HEK293 (cell line): Measurements from ENCODE around the gene EHD1.

Experiments
- CTCF ChIP-seq: fragments of 450-650 bp; formaldehyde crosslinking; IDR thresholded peaks from 2 replicates; pipeline ENCODE4 v1.5.1; 2016; ENCODE audit warnings: missing biosample characterization, missing genetic modification characterization
- RBAK ChIP-seq: fragments of 450-650 bp; formaldehyde crosslinking; IDR thresholded peaks from 2 replicates; pipeline ENCODE4 v1.5.1; 2016; ENCODE audit warnings: missing biosample characterization, missing genetic modification characterization
- ZBTB17 ChIP-seq: fragments of 450-650 bp; formaldehyde crosslinking; IDR thresholded peaks from 2 replicates; pipeline ENCODE4 v1.5.1; 2016; ENCODE audit warnings: missing biosample characterization, missing genetic modification characterization
- ZNF112 ChIP-seq: fragments of 450-650 bp; formaldehyde crosslinking; IDR thresholded peaks from 2 replicates; pipeline ENCODE4 v1.5.0; 2017; ENCODE audit warnings: missing biosample characterization, missing genetic modification characterization
- ZNF362 ChIP-seq: fragments of 450-650 bp; formaldehyde crosslinking; IDR thresholded peaks from 2 replicates; pipeline ENCODE4 v1.5.1; 2016; ENCODE audit warnings: missing biosample characterization, missing genetic modification characterization
- ZNF791 ChIP-seq: fragments of 450-650 bp; formaldehyde crosslinking; IDR thresholded peaks from 2 replicates; pipeline ENCODE4 v1.5.1; 2016; ENCODE audit warnings: missing biosample characterization, missing genetic modification characterization
- ZNF837 ChIP-seq: fragments of 450-650 bp; formaldehyde crosslinking; IDR thresholded peaks from 2 replicates; pipeline ENCODE4 v1.5.1; 2016; ENCODE audit warnings: missing biosample characterization, missing genetic modification characterization

GRCh38 chr11:64835616-64836447 lies 42.6 kb downstream of the EHD1 start:
- TF ChIP-seq ZNF112 (no peak), ZNF791 (tag by site-specific recombination) (no peak), CTCF (tag by site-specific recombination) (no peak), ZNF837 (tag by site-specific recombination) (no peak), ZBTB17 (no peak), ZNF362 (tag by site-specific recombination) (no peak), RBAK (tag by site-specific recombination) (no peak)
